ENCODE results near the gene HP1BP3.
"Not testable (repeated sequence)": the region's sequence is repeated elsewhere in the genome, so short reads cannot be mapped to it uniquely, and the experiment has no call there.

HP1BP3 gene

GRCh38 chr1:20726932-20727745, 60.0 kb downstream of the HP1BP3 start:
- no peak for DNase-seq

DNA sequence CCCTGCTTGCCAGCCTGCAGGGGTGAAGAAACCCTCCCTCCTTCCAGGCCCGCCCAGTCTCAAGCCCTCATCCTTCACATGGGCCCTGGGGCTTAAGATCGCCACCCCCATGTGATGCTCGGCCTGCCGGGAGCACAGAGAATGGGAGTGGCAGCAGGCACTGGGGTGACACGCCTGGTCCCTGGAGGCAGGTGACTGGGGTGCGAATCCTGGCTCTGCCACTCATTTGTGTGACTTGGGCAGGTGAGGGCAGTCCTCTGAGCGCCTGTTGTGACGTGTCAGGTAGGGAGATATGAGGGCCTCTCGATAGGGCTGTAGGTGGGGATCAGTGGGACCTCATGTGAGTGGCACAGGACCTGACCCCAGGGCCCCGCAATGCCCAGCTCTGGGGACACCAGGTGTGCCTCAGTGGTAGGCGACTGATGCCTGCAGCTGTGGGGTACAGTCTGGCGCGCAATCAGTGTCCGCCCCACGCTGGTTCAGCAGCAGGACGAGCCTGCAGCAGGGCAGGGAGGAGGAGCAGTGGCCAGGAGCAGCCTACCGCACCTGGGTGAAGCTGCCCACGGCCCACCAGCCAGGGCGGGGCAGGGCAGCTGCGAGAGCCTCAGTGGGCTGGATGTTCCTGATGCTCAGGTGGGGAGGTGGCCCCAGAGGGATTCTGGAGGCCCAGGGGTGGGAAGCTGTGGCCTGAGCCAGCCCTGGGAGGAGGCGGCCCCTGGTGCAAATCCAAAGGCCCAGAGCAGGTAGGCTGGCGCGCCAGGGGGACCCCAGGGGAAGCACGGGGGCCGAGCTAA, 60.8 kb downstream of the HP1BP3 start:
- no peak for DNase-seq

DNA sequence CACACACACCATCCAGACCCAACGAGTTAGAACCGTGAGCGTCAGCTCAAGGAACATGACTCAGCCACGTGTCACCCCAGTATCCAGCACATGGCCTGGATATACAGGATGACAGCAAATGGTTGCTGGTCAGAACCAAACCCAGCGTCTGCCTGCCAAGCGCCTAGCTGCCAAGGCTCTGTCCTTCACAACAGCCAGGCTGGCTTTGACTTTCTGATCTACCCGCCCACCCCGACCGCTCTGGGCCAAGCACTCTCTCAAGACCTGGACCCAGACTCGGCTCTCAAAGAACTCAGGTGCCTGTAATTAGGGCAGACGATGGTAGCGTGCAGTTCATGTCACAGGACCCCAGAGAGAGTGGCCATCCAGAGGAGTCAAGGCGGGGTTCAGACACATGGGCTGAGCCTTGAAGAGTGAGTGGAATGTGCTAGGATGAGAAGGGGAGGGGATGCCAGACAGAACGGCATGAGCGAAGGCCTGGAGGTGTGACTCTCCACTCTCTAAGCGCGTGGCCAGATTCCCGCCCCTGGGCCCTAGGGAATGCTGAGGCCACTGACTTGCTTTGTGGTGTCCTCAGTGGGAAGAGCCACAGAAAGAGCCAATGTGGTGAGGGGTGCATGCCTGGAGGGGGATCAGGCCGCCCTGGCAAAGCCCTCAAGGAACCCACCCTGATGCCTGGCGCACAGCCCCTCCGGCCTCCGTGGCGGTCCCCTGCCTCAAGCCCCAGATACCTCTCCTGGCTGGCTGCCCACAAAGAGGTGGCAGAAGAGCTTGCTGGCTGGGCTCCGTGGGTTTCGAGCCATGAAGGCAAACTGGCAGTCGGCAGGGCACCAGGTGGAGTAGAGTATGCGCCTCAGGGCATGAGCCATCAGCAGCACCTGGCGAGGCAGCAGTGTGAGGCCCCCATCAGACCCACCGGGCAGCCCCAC, 61.7 kb downstream of the HP1BP3 start:
- DNase-seq = no peak

- DNase-seq = no peak
Observed at GRCh38 chr1:20724364-20725188, 62.5 kb downstream of the HP1BP3 start.

DNA sequence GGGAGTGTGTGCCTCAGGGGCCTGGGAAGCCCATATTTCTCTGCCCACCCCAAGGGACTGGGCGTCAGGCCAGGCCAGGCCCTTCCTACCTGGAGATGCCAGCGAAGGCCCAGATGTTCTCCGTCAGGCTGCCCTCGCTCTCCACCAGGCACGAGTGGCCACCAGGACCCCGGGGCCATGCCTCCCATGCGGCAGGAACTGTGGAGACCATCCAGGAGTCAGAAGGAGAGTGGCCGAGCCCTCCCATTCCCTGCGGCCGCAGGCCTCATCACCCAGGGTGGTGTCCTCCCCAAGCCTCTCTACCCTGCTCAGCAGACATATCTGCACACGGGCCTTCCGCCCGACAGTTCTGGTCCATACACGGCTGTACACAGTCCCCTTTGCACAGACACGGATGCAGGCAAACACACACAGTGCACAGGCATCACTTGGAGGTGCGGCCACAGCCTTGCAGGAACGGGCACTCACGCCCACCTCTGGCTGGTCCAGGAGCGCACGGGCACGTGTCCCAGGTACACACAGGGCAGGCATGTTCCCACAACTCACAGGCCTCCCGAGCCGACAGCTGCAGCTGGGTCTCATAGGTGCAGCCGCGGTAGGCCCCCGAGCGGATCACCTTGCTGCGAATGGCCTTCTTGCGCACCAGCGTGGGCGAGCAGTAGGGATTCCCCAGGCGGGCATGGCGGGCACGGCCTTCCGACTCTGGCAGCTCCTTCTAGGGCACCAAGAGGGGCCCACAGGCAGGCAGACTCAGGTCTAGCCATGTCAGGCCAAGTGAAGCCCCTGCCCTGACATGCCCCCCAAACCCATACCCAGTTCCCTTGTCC, 63.4 kb downstream of the HP1BP3 start:
- no peak for DNase-seq

DNA sequence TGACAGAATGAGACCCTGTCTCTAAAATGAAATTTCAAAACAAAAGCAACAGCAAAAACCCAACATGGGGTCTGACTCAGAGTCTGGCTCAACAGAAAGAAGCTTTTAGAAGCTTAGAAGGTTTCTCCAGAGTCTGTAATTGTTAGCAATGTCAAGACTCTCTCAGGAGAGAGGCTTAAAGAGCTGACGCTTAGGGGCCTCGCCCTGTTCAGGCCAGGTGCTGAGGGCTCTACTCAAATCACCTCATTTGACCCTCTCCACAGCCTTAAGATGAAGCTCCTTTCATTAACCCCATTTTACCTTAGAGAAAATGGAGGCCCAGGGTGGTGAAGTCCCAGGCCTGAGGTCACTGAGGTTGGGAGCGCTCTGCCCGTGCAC, 64.0 kb downstream of the HP1BP3 start:
- no peak for DNase-seq

GRCh38 chr1:20721117-20722061, 65.7 kb downstream of the HP1BP3 start:
- DNase-seq = no peak

DNA sequence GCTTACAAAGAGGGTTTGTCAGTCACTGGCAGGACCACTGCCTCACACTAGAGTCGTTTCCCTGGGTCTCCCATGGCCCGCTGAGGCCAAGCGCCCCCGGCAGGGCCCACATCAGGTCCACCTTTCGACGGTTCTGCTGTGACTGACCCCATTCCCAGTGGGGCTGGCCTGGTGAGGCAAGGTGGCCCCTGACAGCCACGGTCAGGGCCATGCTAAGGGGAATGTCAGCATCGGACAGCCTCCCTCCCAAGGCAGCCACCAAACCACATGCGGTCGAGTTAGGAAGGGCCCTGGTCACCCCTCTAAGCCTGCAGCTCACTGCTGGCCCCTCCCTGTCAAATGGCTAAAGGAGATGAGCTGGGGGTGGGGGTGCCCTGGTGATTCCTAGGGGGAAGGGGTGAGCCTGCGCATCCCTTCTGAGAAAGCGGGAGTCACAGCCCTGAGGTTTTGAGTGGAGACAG, 66.4 kb downstream of the HP1BP3 start:
- DNase-seq = no peak

GRCh38 chr1:20719871-20720620, 67.1 kb downstream of the HP1BP3 start:
- DNase-seq = no peak

DNA sequence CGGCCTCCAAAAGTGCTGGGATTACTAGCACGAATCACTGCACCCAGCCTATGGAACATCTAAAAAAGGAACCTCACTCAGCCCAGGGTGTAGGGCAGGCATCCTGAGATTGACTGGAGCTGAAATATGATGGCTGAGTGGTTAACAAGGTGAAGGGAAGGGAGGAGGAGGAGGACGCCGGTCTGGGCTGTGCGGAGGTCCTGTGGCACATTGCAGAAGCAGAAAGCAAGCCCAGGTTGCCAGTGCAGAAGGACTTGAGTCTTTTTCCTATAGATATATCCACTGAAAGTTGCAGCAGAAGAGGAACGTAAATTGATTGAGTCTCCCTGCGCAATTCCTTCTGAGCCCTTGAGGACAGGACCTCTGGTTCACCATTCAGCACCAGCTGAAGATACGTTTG, 67.8 kb downstream of the HP1BP3 start:
- no peak for DNase-seq

DNA sequence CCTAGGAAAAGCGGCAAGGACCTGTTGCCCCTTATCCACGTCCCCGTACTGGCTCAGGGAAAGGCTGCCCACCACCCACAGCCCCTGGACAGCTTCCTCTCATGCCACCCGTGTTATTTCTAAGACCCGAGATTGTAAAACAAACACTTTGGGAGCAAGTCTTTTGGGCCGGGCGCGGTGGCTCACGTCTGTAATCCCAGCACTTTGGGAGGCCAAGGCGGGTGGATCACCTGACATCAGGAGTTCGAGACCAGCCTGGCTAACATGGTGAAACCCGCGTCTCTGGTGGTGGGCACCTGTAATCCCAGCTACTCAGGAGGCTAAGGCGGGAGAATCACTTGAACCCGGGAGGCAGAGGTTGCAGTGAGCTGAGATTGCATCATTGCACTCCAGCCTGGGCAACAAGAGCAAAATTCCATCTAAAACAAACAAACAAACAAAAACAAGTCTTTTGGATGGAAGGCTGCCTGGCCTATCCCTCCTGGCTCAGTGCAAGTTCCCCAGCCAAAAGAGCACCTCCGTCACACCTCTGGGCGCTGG, 68.7 kb downstream of the HP1BP3 start:
- DNase-seq = not testable (repeated sequence)

DNA sequence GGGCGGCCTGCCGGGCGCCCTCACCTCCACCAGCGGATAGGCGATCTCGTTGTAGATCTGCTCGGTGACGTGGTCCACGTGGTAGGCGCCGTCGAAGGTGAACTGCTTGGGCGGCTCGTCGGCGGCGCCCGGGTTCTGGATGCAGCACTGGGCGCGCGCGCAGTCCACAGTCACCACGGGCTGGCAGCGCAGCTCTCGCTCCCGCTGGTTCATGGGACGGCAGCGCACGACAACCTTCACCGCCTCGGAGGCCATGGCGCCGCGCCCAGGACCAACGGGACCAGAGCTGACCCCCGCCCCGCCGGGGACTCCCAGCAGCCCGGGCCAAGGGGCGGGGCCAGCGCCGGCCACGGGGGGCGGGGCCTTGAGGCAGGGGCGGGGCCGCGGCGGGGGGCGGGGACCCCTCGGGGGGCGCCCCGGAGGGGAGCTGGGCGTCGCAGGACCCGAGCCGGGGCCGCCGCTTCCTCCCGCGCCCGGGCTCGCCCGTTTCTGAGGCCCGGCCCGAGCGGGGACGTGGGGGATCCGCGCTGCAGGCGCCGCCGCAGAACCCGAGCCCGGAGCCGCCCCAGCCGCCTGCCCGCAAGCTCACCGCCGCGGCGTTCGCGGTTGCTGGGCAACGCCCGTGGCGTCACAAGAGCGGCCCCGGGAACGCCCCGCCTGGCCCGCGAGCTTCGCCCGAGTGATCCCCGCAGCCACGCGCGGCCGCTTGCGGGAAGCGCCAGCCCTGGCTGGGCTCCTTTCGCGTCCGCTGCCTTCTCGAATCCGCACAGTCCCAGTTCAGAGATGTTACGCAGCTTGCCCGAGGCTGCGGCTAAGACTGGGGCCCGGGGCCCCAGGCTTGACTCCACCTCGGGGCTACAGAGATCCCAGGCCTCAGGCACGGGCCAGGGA, 69.4 kb downstream of the HP1BP3 start, which contains the start of gene KIF17:
TSS of gene KIF17 (minus strand) at position 556 of the 891 bp plus-strand sequence. CDS start at position 255, 301 bp downstream.
- DNase-seq = peak; percentile 67

DNA sequence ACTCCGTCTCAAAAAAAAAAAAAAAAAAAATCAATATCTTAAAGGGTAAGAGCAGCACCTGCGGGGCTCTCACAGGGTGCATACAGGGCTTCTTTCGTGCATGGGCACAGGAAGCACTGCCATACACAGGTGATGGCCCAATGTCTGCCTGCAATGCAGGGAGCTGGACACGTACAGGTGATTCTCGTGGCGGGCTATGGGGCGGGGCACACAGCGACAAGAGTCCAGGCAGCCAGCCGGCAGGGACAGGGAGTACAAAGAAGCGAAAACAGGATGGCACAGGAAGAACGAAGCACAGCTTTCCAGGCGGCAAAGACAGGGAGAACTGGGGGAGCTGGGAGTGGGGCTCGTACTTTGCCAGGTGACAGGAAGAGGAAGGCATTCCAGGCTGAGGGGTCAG, 70.9 kb downstream of the HP1BP3 start:
- no peak for DNase-seq

GRCh38 chr1:20715406-20715805, 71.7 kb downstream of the HP1BP3 start:
- DNase-seq = no peak

GRCh38 chr1:20713440-20713839, 73.7 kb downstream of the HP1BP3 start:
- DNase-seq = no peak

DNA sequence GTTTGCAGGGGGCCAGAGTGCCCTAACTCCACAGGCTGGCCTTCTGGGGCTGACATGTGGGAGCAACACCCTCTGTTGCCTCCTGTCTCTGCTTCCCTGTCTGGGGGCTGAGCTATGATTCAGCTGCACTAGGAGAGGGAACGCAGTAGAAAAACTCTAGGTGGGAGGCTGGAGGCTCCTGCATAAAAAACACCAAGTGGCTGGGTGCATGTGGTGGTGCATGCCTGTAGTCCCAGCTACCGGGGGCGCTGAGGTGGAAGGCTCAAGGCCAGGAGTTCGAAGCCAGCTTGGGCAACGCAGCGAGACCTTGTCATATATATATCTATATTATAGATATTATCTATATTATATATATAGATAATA, 74.9 kb downstream of the HP1BP3 start:
- DNase-seq = no peak

GRCh38 chr1:20711285-20712214, 75.6 kb downstream of the HP1BP3 start:
- DNase-seq = no peak

Data from amniotic stem cell (primary cell).